ENCODE measurements around the gene SLC2A2.
"Not testable (repeated sequence)": the region's sequence is repeated elsewhere in the genome, so short reads cannot be mapped to it uniquely, and the experiment has no call there.

Gene SLC2A2

DNA sequence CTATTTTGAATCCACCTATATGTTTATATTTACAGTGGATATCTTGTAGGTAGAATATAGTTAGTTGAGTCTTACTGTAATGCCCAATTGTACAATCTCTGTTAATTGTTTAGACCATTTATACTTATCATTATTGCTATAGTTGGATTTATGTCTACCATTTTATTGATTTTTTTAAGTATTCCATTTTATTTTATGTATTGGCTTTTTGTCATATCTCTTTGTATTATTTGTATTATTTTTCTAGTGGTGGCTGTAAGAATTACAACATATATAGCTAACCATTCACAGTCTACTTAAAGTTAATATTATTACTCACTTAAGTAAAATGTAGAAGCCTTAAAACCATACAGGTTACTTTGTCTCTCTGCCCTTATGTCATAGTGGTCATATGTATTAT lies 46.1 kb downstream of the SLC2A2 start:
- DNase-seq, result no peak

DNA sequence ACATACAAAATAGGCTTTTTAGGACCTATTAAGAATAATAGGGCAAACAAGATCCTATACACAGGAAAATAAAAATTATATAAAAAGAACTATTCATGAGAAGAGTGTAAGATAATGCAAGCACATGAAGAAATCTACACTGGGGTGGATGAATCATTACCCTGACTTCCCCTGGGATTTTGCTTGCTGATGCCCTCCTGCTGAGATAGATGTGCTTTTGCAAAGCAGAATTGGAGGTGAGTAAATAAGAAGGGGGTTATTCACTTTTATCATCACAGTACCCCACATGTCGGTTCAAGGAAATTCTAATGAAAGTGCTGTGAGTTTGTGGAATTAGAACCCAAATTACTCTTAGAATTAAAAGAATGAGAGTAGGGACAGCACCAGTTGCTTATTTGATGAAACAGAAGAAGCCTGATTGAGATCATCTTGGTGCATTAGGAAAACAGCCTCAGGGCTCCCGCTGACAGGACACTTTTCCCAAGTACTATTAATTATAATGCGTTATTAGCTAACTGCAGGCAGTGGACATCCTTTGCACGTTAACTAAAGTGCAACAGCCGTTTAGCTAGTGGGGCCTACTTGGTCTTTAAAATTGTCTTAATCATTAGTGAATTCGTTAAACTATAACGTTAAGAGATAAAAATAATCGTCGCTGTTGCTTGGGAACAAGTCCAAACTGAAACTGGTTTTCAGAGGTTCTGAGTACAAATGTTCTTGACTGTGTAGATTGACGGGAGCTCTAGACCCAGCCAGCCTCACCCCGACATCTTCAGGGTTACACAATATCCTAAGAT lies 48.4 kb downstream of the SLC2A2 start:
- no peak for DNase-seq

DNA sequence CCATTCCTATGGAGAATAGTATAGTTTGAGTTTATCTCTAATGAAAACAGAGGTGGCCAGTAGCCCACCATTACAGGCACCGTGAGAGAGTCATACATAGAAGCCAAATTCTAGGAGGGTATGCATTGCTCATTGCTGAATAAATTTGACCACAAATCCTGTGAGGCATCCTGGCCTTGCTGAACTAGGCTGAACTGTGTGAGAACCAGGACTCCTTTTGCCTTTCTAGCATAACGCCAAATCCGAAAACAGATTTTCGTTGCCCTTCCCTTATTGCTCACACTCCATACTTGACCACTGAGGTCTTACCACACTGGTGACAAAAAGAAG lies 50.4 kb downstream of the SLC2A2 start:
- no peak for DNase-seq

DNA sequence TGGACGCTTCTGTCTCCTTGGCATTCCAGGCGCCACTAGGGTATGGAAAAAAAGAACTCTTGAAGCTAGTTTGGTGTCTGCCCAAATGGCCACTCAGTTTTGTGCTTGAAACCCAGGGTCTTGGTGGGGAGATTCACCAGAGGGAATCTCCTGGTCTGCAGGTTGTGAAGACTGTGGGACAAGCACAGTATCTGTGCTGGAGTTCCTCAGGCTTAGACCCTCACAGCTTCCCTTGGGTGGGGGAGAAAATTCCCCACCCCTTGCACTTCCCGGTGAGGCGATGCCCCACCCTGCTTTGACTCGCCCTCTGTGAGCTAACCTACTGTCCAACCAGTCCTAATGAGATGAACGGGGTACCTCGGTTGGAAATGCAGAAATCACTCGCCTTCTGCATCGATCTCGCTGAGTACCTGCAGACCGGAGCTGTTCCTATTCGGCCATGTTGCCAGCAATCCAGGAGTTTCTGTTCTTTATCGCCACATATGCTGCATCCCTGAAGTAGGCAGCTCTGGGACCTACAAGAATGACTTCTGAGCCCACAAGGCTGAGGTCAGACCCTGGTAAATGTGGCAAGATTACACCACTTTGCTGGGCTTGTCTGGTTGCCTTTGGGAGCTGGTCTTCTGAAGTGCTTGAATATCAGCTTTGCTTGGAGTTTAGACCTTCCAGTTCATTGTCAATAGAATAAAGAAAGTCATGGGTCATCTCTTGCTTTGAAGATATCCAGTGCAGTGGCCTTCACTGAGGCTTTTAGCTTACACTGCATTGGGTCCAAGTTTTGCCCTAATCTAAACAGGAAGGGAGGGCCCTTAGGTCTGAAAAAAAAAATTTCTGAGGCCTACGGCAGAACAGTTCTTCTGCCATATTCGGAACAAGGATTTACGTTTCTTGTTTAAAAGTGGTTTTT lies 51.0 kb downstream of the SLC2A2 start:
- DNase-seq, result no peak

DNA sequence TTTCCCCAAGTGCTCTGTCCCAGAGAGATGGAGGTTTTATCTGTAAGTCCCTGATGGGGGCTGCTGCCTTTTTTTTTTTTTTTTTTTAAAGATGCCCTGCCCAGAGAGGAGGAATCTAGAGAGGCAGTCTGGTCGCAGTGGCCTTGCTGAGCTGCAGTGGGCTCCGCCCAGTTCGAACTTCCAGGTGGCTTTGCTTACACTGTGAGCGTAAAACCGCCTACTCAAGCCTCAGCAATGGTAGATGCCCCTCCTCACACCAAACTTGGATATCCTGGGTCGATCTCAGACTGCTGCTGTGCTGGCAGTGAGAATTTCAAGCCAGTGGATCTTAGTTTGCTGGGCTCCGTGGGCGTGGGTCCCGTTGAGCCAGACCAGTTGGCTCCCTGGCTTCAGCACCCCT lies 51.6 kb downstream of the SLC2A2 start:
- DNase-seq, result no peak

DNA sequence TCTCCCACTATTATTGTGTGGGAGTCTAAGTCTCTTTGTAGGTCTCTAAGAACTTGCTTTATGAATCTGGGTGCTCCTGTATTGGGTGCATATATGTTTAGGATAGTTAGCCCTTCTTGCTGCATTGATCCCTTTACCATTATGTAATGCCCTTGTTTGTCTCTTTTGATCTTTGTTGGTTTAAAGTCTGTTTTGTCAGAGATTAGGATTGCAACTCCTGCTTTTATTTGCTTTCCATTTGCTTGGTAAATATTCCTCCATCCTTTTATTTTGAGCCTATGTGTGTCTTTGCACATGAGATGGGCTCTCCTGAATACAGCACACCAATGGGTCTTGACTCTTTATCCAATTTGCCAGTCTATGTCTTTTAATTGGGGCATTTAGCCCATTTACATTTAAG lies 53.6 kb downstream of the SLC2A2 start:
- DNase-seq, result not testable (repeated sequence)

DNA sequence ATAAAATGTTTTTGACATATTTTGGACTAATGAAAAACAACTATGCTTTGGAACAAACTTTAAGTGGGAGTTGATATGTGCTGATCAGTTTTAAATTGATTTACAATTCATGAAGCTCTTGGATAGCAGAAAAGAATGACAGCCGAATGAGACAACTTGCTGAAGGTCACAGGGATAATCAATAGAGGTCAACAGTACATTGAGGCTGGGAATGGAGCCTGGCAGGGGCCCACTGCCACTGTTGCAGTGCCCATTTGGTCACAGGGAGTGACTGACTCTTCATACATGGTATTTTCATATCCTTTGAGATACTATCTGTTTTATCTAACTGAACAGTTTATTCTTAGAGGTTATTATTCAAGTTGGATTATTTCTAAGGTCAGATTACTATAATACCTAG lies 59.4 kb downstream of the SLC2A2 start:
- DNase-seq, result no peak

DNA sequence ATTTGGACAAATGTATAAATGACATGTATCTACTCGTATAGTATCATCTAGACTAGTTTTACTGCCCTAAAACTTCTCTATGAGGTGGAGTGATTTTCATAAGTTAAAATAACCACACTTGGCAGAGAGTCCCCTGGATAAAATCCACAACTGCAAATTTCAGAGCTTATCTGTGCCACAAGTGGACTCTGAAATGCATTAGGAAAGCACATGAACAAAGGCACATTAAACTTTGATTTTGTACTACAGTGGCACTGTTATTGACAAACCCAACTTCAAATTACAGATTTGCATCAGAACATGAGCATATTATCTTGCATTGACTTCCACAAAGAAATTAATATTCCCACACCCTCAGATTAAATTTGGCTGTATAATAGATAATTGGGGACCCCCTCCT lies 60.0 kb downstream of the SLC2A2 start:
- DNase-seq, result no peak

DNA sequence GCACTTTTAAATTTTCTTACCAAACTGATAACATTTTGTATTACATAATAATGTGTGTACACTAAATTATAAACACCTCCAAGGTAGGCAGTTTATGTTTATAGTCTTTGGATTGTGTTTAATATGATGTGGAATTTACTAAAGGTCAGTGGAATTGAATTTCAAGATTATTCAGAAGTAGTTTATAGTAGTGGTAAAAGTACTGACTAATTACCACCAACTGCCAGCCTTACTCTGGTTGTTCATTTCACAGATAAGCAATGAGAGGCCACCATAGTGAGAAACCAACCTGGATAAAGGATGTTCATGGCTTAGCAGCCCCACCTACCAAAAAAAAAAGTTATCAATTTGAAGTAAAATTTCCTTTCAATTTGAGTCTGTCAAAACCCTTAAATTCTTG lies 64.1 kb downstream of the SLC2A2 start:
- DNase-seq, result no peak

DNA sequence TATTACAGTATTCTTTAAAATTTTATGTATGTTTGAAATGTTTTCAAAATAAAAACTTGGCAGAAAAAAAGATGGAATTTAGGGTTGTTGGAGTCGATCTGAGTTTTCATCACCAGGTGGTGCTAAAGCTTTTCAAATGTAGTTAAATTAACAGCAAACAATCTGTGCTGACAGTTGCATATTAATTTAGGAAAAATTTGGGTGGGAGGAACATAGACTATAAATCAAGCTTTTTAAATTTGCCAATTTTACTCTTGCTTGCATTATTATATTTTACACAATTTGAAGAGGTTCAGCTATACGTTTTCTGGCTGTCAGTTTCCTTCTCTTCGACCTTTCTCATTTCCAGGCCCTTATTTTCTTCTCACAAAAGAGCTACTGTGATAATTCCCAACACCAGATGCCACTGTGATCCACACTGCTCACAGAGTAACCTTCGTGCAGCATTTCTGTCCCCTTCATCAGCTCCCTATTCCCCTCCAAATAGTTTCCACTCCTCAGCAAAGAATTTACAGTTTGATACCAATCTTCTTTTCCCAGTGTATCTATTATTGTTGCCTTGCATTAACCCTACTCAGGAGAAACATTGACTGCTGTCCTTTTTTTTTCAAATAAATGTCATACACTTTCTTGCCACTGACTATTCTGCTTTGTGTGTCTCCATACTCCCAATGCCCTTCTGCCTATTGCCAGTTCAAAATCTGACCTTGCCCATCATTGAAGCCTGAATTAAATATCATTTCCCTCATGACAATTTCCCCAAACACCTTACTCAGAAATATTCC lies 64.7 kb downstream of the SLC2A2 start:
- DNase-seq, result no peak

DNA sequence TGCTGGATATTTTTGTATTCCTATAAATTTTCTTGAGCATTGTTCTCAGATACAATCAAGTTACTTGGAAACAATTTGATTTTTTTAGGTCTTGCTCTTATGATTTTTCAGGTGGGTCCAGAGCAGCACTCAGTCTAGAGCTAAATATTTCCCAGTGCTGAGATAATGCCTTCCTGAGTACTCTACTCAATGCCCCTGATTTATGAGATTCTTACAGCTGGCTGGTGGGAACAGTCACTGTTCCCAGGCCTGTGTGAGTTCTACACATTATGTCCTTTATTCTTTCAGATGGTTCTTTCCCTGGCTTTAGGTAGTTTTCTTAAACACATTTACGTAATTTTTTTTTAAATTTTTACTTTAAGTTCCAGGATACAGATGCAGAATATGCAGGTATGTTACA lies 67.1 kb downstream of the SLC2A2 start:
- no peak for DNase-seq

DNA sequence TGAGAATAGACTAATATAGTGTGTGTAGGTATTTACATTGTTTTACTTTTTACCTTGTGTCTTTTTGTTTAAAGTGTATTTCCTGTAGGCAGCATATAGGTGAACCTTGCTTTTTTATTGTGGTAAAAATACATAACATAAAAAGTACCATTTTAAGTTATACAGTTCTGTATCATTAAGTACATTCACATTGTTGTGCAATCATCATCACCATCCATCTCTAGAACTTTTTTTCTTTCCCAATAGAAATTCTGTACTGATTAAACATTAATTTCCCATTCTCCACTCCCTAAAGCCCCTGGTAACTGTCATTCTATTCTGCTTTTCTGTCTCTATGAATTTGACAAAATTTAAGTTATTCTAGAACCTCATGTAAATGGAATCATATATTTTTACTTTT lies 69.9 kb downstream of the SLC2A2 start:
- no peak for DNase-seq

DNA sequence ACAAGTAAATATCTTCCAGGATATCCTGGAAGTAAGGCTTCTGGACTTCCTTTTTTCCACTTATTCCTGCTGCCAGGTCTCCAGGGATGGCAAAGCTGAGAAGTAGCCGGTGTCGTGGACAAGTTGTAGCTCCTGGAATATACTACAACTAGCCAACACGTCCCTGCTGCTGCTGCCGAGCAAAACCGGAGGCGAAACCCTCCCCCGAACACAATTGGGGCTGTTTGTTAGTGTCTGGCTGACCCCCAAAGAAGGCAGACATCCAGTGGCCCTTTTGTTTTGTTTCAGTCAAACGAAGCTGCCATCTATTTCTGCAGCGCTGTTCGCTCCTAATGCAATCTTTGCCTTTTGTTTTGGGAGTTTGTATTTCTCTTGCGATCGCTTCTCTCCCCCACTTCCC lies 72.8 kb downstream of the SLC2A2 start:
- DNase-seq, result no peak

DNA sequence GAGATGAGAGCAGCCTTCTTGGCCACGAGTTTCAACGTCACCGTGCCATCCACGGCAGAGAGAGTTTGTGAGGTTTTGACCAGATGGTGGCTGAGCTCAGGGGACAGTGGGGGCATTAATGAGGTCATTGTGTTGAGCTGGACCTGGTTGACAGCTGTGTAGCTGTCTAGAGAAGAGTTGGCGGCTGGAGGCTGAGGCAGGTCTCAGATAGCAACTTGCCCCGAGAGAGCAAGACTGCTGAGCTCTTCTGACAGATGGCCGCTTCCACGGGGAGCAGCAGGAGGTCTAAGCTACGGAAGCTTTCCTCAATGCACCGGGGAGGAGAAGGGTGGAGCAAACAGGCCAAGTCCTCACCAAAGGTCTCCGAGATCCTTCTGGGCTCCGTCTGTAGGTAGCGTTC lies 73.3 kb downstream of the SLC2A2 start:
- DNase-seq, result no peak

DNA sequence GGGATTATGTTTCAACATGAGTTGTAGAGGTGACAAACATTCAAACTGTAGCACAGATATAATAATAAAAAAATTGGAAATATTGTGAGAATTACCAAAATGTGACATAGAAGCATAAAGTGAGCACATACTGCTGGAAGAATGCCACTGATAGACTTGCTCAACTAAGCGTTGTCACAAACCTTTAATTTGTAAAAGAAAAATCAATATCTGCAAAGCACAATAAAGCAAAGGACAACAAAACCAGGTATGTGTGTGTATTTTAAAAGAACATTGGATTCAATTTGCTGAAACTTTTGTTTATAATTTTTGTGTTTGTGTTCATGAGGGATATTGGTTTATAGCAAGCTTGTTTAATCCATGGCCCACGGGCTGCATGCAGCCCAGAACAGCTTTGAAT lies 77.3 kb downstream of the SLC2A2 start:
- no peak for DNase-seq

DNA sequence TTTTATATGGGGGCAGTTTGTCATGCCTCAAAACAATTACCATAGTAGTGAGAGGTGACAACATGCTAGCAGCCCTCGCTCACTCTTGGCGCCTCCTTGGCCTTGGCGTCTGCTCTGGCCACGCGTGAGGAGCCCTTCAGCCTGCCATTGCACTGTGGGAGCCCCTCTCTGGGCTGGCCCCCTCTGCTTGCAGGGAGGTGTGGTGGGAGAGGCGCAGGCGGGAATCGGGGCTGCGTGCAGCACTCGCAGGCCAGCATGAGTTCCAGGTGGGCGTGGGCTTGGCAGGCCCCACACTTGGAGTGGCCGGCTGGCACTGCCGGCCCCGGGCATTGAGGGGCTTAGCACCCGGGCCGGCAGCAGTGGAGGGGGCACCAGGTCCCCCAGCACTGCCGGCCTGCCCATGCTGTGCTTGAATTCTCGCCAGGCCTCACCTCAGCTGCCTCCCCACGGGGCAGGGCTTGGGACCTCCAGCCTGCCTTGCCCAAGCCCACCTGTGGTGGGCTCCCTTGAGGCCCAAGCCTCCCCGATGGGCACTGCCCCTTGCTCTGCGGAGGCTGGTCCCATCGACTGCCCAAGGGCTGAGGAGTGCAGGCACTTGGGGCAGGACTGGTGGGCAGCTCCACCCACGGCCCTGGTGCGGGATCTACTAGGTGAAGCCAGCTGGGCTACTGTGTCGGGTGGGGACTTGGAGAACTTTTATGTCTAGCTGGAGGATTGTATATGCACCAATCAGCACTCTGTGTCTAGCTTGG lies 79.3 kb downstream of the SLC2A2 start:
- no peak for DNase-seq
